KMS-11 (cell line): Measurements from ENCODE around the gene HSD17B11.
"Not testable (repeated sequence)": the region's sequence is repeated elsewhere in the genome, so short reads cannot be mapped to it uniquely, and the experiment has no call there.

Source experiments
- H2AFZ ChIP-seq: fragments of 200-600 bp; sonication (generic); 2 replicates; pipeline ENCODE4 v1.6.1; 2016; ENCODE audit warnings: antibody characterized with exemption, mixed run types, low read depth
- H3K27ac ChIP-seq: fragments of 200-600 bp; sonication (generic); 2 replicates; pipeline ENCODE4 v1.6.1; 2016; ENCODE audit warnings: mild to moderate bottlenecking, mixed run types
- H3K27me3 ChIP-seq: fragments of 200-600 bp; sonication (generic); 2 replicates; pipeline ENCODE4 v1.6.1; 2017; ENCODE audit warnings: mild to moderate bottlenecking, low read depth, mixed run types, moderate library complexity; ENCODE audit not compliant: insufficient read depth
- H3K36me3 ChIP-seq: fragments of 200-600 bp; sonication (generic); 2 replicates; pipeline ENCODE4 v1.6.1; 2017; ENCODE audit warnings: mild to moderate bottlenecking, mixed run types; ENCODE audit not compliant: insufficient read depth
- H3K4me1 ChIP-seq: fragments of 200-600 bp; sonication (generic); 2 replicates; pipeline ENCODE4 v1.6.1; 2016; ENCODE audit warnings: mild to moderate bottlenecking, low read depth, mixed run types; ENCODE audit not compliant: poor library complexity, severe bottlenecking
- H3K4me2 ChIP-seq: fragments of 200-600 bp; sonication (generic); 2 replicates; pipeline ENCODE4 v1.7.0; 2016; ENCODE audit warnings: mild to moderate bottlenecking, mixed run types
- H3K4me3 ChIP-seq: fragments of 200-600 bp; sonication (generic); IDR thresholded peaks from 2 replicates; pipeline ENCODE4 v1.6.1; 2017; ENCODE audit warnings: low read depth, low read length, mixed read lengths; ENCODE audit not compliant: insufficient read depth
- H3K79me2 ChIP-seq: fragments of 200-600 bp; sonication (generic); 2 replicates; pipeline ENCODE4 v1.6.1; 2016; ENCODE audit warnings: low read depth, mixed run types; ENCODE audit not compliant: insufficient read depth
- H3K9ac ChIP-seq: fragments of 200-600 bp; sonication (generic); 2 replicates; pipeline ENCODE4 v1.6.1; 2016; ENCODE audit warnings: mild to moderate bottlenecking, mixed run types
- H4K20me1 ChIP-seq: fragments of 200-600 bp; sonication (generic); 2 replicates; pipeline ENCODE4 v1.6.1; 2016; ENCODE audit warnings: mild to moderate bottlenecking, mixed run types; ENCODE audit not compliant: insufficient read depth
- TF ChIP-seq, protein P1 (sequence below): fragments of 200-600 bp; sonication (generic); conservative IDR thresholded peaks from 2 replicates; pipeline ENCODE4 v1.6.1; 2017; ENCODE audit warnings: low read depth, mild to moderate bottlenecking, antibody characterized with exemption, low read length, moderate library complexity, mixed read lengths

The HSD17B11 gene

DNA sequence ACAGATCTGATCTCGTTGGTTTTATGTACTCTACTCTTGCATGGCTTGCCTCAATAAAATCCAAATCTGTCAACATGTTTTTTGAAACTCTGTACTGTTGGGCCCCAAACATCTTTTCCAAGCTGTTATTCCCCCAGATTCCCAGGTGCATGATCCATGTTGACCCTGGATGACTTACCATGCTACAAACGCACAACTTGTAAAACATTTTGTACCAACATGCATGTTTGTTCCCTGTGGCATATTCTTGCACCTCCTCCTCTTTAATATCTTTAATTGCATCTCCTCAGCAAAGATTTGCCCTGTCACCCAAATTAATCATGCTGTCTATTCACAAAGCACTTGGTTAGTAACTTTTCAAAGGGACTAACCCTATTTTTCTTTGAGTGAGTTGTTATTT lies 92.6 kb downstream of the HSD17B11 start:
- no peaks in the 10 kb centered on the region for H3K79me2 ChIP-seq
- H3K4me3 ChIP-seq = no peak overlapping the region
- H3K36me3 ChIP-seq = no peaks in the 10 kb centered on the region
- no peak overlapping the region for H3K27ac ChIP-seq
- no peaks in the 10 kb centered on the region for H4K20me1 ChIP-seq
- H3K4me2 ChIP-seq = no peak overlapping the region
- no peaks in the 10 kb centered on the region for H3K27me3 ChIP-seq
- TF ChIP-seq, protein P1, sequence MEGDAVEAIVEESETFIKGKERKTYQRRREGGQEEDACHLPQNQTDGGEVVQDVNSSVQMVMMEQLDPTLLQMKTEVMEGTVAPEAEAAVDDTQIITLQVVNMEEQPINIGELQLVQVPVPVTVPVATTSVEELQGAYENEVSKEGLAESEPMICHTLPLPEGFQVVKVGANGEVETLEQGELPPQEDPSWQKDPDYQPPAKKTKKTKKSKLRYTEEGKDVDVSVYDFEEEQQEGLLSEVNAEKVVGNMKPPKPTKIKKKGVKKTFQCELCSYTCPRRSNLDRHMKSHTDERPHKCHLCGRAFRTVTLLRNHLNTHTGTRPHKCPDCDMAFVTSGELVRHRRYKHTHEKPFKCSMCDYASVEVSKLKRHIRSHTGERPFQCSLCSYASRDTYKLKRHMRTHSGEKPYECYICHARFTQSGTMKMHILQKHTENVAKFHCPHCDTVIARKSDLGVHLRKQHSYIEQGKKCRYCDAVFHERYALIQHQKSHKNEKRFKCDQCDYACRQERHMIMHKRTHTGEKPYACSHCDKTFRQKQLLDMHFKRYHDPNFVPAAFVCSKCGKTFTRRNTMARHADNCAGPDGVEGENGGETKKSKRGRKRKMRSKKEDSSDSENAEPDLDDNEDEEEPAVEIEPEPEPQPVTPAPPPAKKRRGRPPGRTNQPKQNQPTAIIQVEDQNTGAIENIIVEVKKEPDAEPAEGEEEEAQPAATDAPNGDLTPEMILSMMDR = no peak
- no peak overlapping the region for H3K9ac ChIP-seq
- H3K4me1 ChIP-seq = no peaks in the 10 kb centered on the region
- no peak overlapping the region for H2AFZ ChIP-seq

DNA sequence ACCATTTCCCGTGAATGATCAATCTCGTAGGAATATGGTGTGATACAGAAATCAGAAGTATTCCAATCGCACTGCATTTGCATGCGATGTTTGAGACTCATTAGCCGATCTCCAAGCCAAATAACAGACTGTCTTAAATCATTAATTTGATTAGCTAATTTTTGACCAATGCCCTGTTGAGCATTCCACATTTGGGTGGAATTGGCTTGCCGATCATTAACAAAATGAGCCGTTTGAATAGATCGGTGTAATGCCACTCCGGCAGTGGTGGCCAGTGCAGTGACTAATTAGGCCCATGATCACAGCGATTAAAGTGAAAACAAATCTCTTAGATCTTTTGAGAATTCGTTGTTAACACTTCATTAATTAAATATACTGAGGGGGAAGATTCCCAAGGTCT lies 96.1 kb downstream of the HSD17B11 start:
- H3K36me3 ChIP-seq, H4K20me1 ChIP-seq, H3K9ac ChIP-seq, H2AFZ ChIP-seq, H3K4me3 ChIP-seq, H3K79me2 ChIP-seq, H3K27me3 ChIP-seq, H3K4me1 ChIP-seq, H3K27ac ChIP-seq, H3K4me2 ChIP-seq: not testable (repeated sequence)

DNA sequence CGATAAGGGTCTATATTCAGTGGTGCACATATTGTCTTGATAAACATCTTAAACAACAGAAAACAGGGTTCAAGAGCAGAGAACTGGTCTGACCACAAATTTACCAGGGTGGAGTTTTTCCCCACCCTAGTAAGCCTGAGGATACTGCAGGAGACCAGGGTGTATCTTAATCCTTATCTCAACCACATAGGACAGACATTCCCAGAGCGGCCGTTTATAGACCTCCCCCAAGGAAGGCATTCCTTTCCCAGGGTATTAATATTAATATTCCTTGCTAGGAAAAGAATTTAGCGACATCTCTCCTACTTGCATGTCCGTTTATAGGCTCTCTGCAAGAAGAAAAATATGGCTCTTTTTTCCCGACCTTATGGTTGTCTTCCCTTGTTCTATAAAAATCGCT lies 97.1 kb downstream of the HSD17B11 start:
- H3K36me3 ChIP-seq, H3K27ac ChIP-seq, H4K20me1 ChIP-seq, H2AFZ ChIP-seq, H3K79me2 ChIP-seq, H3K27me3 ChIP-seq, H3K4me3 ChIP-seq, H3K4me1 ChIP-seq, H3K9ac ChIP-seq, H3K4me2 ChIP-seq: not testable (repeated sequence)

DNA sequence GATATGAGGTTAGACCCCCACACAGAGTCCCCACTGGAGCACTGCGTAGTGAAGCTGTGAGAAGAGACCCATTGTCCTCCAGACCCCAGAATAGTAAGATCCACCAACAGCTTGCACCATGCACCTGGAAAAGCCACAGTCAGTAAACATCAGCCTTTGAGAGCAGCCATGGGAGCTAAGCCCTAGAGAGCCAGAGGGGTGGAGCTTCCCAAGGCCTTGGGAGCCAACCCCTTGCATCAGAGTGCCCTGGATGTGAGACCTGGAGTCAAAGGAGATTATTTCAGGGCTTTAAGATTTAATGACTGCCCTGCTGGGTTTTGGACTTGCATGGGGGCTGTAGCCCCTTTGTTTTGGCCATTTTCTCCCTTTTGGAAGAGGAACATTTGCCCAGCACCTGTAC lies 104.0 kb downstream of the HSD17B11 start:
- H4K20me1 ChIP-seq = no peaks in the 10 kb centered on the region
- H3K79me2 ChIP-seq = no peaks in the 10 kb centered on the region
- H3K27ac ChIP-seq = no peak overlapping the region
- no peak overlapping the region for H2AFZ ChIP-seq
- no peak overlapping the region for H3K4me2 ChIP-seq
- H3K4me1 ChIP-seq = no peaks in the 10 kb centered on the region
- TF ChIP-seq, protein P1 = no peak
- H3K4me3 ChIP-seq = no peak overlapping the region
- no peaks in the 10 kb centered on the region for H3K36me3 ChIP-seq
- H3K9ac ChIP-seq = no peak overlapping the region
- no peaks in the 10 kb centered on the region for H3K27me3 ChIP-seq
